Measurements from ENCODE around the gene P2RX2. TPM values are rescaled to one million over a fixed set of nuclear protein-coding genes. Genes with fewer than 3 reads are reported as not detected.

The P2RX2 gene
- total and polyA plus RNA-seq, 2 of the 4 experiments (the other 2 are of a cell fraction): not detected

- no peak overlapping the region for H2BK5ac ChIP-seq (ENCODE audit: low read depth, low read length, poor library complexity, severe bottlenecking)
- H2AK5ac ChIP-seq (ENCODE audit: low read depth, low read length): no peak overlapping the region
- no peak overlapping the region for H4K8ac ChIP-seq (ENCODE audit: low read depth in 2 of 2, low read length in 2 of 2)
- ATAC-seq (ENCODE audit: low read depth) (no peak), DNase-seq (no peak)
- H3K79me1 ChIP-seq (ENCODE audit: low read depth in 1 of 2, low read length in 2 of 2): no peaks in the 10 kb centered on the region
- H3K18ac ChIP-seq (ENCODE audit: low read depth, low read length): no peak overlapping the region
- H3K4me1 ChIP-seq (ENCODE audit: control insufficient read depth, insufficient read depth, low read length): no peaks in the 10 kb centered on the region
- H3K4me3 ChIP-seq (ENCODE audit: insufficient read depth, low read depth, low read length): no peak overlapping the region
- no peak overlapping the region for H3K4ac ChIP-seq (ENCODE audit: low read depth, low read length)
- no peak overlapping the region for H3K23ac ChIP-seq (ENCODE audit: low read depth, low read length)
- no peak overlapping the region for H2BK120ac ChIP-seq (ENCODE audit: low read depth, low read length)
- H3K14ac ChIP-seq (replicated peaks; ENCODE audit: low read depth, low read length): no peak overlapping the region
- H3K27me3 ChIP-seq (ENCODE audit: control insufficient read depth, insufficient read depth, low read length): no peaks in the 10 kb centered on the region
- in situ Hi-C loops (cut with MboI; ENCODE audit: low sequenced_read_pairs): no loop called here
- WGBS, 2 experiments (ENCODE audit: extremely low coverage in 2 of 2, insufficient read length in 1 of 2): no CpG with 5 or more reads among the region's 7 CpGs
- no peak overlapping the region for H4K5ac ChIP-seq (ENCODE audit: low read depth, low read length)
- no peak overlapping the region for H3K9ac ChIP-seq (ENCODE audit: low read depth, low read length)
- H3K4me2 ChIP-seq (ENCODE audit: low read depth, low read length): no peak overlapping the region
- dilution Hi-C loops (cut with HindIII; ENCODE audit: low sequenced_read_pairs, unreplicated experiment): no loop called here
- no peak overlapping the region for H2AFZ ChIP-seq (replicated peaks; ENCODE audit: low read length, poor library complexity)
- ChIA-PET POLR2A (ENCODE audit: unreplicated experiment) (no interaction called here), CTCF (interaction anchor here (1.2 kb wide), 1 partner anchor 15 kb away, joined by 3 read pairs; no protein-coding TSS in a partner anchor)
- no TSS peak for BruUV-seq (replicated peaks)
- H4K20me1 ChIP-seq (ENCODE audit: insufficient read depth, low read length): no peaks in the 10 kb centered on the region
- peaks cover 5% of the 10 kb centered on the region for H3K9me1 ChIP-seq (ENCODE audit: insufficient read depth, low read length)
- no peak overlapping the region for H4K91ac ChIP-seq (ENCODE audit: insufficient read depth, low read depth, low read length)
- peaks cover 28% of the 10 kb centered on the region for H3K36me3 ChIP-seq (ENCODE audit: control insufficient read depth, insufficient read depth, low read length)
- no peak overlapping the region for H3K27ac ChIP-seq (ENCODE audit: insufficient read depth, low read length)
- H3K56ac ChIP-seq (ENCODE audit: extremely low read depth, insufficient read depth, low read length): no peak overlapping the region
- no peak overlapping the region for H2BK15ac ChIP-seq (ENCODE audit: low read depth, low read length)
- no peak for TF ChIP-seq FOS (IDR thresholded peaks at IDR 0.05; ENCODE audit: low read depth, low read length)
- no peak for TF ChIP-seq MAFK (IDR thresholded peaks at IDR 0.05; ENCODE audit: low read depth, low read length)
- TF ChIP-seq CTCF (conservative IDR thresholded peaks at IDR 0.05; ENCODE audit: low read depth, low read length): no peak
- TF ChIP-seq USF2 (IDR thresholded peaks at IDR 0.05; ENCODE audit: low read depth, low read length): no peak
- no peak for TF ChIP-seq POLR2A (IDR thresholded peaks at IDR 0.05; ENCODE audit: low read depth, low read length)
- no peak for TF ChIP-seq RAD21 (IDR thresholded peaks at IDR 0.05; ENCODE audit: low read length)
- TF ChIP-seq RFX5 (IDR thresholded peaks at IDR 0.05; ENCODE audit: low read depth, low read length): no peak
- TF ChIP-seq RCOR1 (IDR thresholded peaks at IDR 0.05; ENCODE audit: insufficient replicate concordance, low read length): no peak
- no peak for TF ChIP-seq ELK1 (IDR thresholded peaks at IDR 0.05; ENCODE audit: borderline replicate concordance, low read depth, low read length)
- no peak for TF ChIP-seq BHLHE40 (IDR thresholded peaks at IDR 0.05; ENCODE audit: low read depth, low read length)
- TF ChIP-seq CHD1 (IDR thresholded peaks at IDR 0.05; ENCODE audit: low read depth, low read length): no peak
- no peak overlapping the region for H2AK9ac ChIP-seq (replicated peaks; ENCODE audit: low read depth, low read length, poor library complexity)
- intact Hi-C loops (cut with micrococcal nuclease): no loop called here
- H3K9me3 ChIP-seq (ENCODE audit: control insufficient read depth, insufficient read depth, low read length): no peaks in the 10 kb centered on the region
- H2BK20ac ChIP-seq (ENCODE audit: low read depth, low read length): no peak overlapping the region
Measured at GRCh38 chr12:132653567-132654290, 35.2 kb downstream of the P2RX2 start.

Data from IMR-90 (cell line).